Left kidney (tissue), 2 donors: Measurements from ENCODE around the gene FBXO42. TPM values are rescaled to one million over a fixed set of nuclear protein-coding genes. Genes with fewer than 3 reads are reported as not detected.

ENCODE experiments used
- DNase-seq: peaks from one replicate; pipeline ENCODE4 v3.0.0-alpha.2; 2013
- polyA plus RNA-seq: library from polyadenylated mRNA; unstranded; fragments of 120-200 nt; gene quantifications from one replicate; pipeline ENCODE4 v1.2.1, GENCODE V29; 2013; ENCODE audit not compliant: insufficient read length

Gene FBXO42
- polyA plus RNA-seq, 1 donor, result 20.5 TPM

GRCh38 chr1:16326833-16327404 lies 25.4 kb downstream of the FBXO42 start:
- no peak for DNase-seq

- no peak for DNase-seq
Measured at GRCh38 chr1:16324456-16324890, 27.8 kb downstream of the FBXO42 start.

GRCh38 chr1:16321176-16321867 lies 31.0 kb downstream of the FBXO42 start:
- no peak for DNase-seq

- DNase-seq, result no peak
Measured at GRCh38 chr1:16318555-16318954, 33.7 kb downstream of the FBXO42 start.

- DNase-seq, result no peak
Measured at GRCh38 chr1:16315437-16315836, 36.8 kb downstream of the FBXO42 start.

- DNase-seq, result no peak
Measured at GRCh38 chr1:16307222-16307621, 45.1 kb downstream of the FBXO42 start.

- DNase-seq, result no peak
Measured at GRCh38 chr1:16302709-16303627, 49.3 kb downstream of the FBXO42 start.

GRCh38 chr1:16300436-16300835 lies 51.8 kb downstream of the FBXO42 start:
- DNase-seq, result no peak

GRCh38 chr1:16298653-16299052 lies 53.6 kb downstream of the FBXO42 start:
- no peak for DNase-seq

GRCh38 chr1:16296643-16297042 lies 55.6 kb downstream of the FBXO42 start:
- DNase-seq, result no peak

- no peak for DNase-seq
Measured at GRCh38 chr1:16294219-16295212, 57.8 kb downstream of the FBXO42 start.

- no peak for DNase-seq
Measured at GRCh38 chr1:16293538-16293937, 58.7 kb downstream of the FBXO42 start.

- DNase-seq, result no peak
Measured at GRCh38 chr1:16292739-16293138, 59.5 kb downstream of the FBXO42 start.

GRCh38 chr1:16289959-16290358 lies 62.3 kb downstream of the FBXO42 start:
- no peak for DNase-seq

GRCh38 chr1:16286122-16286521 lies 66.2 kb downstream of the FBXO42 start:
- DNase-seq, result no peak

- no peak for DNase-seq
Measured at GRCh38 chr1:16281765-16282164, 70.5 kb downstream of the FBXO42 start.

GRCh38 chr1:16279186-16279585 lies 73.1 kb downstream of the FBXO42 start:
- no peak for DNase-seq

GRCh38 chr1:16276302-16277030 lies 75.8 kb downstream of the FBXO42 start:
- DNase-seq, result no peak

GRCh38 chr1:16275591-16275990 lies 76.7 kb downstream of the FBXO42 start:
- DNase-seq, result no peak

GRCh38 chr1:16267690-16268180 lies 84.5 kb downstream of the FBXO42 start:
- DNase-seq, result no peak
